Hematopoietic multipotent progenitor cell treated with erythropoietin and hydrocortisone succinate and interleukin-3 and kit ligand, for 17 days (in vitro differentiated cells): ENCODE data around the gene HOMER1.
"Not testable (repeated sequence)": the region's sequence is repeated elsewhere in the genome, so short reads cannot be mapped to it uniquely, and the experiment has no call there.

Experiments used
- DNase-seq: peaks from one replicate; pipeline ENCODE4 v3.0.0-alpha.2; 2015; ENCODE audit warnings: low spot score

Gene HOMER1

DNA sequence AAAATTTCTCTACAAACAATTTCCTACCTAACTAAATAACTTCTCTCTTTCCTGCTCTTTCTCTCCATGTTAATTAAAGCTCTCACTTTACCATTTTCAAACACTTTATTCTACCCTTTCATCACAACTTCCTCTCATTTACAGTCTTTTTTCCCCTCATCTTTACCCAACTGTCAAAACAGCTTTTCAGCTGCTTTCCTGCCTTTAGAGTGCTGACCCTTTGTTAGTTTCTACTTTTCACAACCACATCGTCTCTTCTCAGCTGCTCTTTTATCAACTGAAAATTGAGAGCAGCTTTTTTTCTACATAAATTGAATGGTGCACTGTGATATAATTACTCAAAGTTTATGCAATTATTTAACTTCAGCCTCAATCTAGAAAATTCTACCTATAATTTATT lies 3.1 kb upstream of the HOMER1 start:
- DNase-seq: no peak

DNA sequence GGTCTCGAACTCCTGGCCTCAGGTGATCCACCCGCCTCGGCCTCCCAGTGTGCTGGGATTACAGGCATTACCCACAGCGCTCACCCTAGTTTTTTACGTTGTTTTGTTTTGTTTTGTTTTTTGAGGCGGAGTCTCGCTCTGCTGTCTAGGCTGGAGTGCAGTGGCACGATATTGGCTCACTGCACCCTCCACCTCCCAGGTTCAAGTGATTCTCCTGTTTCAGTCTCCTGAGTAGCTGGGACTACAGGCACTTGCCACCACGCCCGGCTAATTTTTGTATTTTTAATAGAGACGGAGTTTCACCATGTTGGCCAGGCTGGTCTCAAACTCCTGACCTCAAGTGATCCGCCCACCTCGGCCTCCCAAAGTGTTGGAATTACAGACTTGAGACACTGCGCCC lies 2.4 kb upstream of the HOMER1 start:
- DNase-seq: not testable (repeated sequence)

DNA sequence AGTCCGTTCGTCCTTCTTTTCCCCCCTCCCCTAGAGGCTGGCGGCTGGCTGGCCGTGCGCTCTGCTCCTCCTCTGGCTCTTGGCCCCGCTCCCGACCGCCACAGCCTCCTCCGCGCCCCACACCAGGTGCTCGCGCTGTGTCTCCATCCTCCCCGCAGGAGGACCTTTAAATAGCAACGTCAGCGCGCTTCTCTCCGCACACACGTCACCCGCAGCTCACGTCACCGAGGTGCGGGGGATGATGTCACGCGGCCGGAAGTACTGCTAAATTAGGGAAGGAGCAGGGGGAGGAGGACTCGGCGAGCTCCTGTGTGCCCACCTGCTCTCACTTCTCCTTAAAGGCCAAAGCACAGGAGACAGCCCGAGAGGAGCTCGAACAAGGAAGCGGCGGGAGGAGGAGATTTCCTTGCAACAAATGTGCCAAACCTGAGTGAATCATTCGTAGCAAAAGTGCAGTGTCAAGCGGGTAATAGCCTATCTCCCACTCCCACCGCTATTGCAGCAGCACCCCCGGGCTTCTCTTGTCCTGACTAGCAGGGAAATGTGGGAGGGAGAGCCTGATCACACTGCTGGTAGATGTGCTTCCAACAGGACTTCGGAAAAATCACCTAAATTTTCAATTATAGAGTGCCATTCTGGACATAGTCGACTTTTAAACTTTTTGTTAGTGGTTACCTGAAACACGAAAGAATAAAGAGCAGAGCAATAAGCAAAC lies 614 bp upstream of the HOMER1 start:
- DNase-seq: peak; percentile 65

DNA sequence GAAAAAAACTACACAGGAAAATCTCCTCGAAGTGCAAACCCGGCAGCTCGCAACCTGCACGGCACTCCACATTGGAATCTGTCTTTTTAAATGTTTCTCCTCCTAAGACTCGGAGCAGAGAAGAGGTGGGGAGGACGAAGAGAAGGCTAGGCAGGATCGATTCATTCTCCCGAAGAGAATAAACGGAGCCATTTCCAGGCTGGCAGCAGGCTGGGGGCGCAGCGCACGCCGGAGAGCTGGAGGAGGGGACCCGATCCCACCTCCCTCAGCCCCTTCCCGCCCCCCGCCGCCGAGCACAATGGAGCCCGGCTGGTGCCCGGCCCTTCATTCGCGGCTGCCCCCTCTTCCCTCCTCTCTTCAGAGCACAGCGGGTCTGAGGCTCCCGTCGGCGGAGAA lies 628 bp downstream of the HOMER1 start:
- DNase-seq: no peak

DNA sequence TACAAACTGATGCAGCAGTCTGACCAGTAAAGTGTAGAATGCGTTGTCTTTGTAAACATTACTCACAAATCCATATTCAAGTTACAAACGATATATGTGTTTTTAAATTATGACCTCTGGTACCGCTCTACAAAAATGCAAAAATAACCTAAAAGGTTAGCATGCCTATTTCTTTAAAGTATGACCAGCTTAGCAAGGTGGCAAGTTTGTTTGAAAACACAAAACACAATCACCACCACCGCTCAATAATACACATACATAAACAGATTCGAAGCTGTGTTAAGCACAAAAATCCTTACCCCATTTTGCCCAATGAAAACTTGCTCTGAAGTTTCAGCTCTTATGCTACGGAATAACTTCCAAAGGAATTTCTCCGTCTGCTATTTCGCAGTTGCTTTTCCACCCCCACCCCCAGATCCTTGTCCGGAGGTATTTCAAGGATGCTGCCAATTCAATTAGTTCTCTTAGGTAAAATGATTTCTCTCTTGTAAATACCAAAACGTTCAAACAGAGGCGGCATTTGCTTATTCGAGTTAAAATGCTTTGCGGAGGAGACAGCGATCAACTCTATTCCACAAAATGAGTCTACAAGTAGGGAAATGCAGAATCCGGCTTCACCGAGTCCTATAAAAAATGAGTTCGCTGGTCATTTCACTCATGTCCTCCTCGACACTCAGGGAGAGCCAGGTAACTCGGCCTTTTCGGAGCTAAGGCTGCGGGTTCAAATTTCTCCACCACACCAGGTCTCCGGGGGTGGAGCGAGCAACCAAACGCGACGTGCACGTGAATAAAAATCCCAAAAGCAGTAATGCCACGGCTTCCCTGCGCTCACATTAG lies 1.2 kb downstream of the HOMER1 start:
- DNase-seq: no peak

DNA sequence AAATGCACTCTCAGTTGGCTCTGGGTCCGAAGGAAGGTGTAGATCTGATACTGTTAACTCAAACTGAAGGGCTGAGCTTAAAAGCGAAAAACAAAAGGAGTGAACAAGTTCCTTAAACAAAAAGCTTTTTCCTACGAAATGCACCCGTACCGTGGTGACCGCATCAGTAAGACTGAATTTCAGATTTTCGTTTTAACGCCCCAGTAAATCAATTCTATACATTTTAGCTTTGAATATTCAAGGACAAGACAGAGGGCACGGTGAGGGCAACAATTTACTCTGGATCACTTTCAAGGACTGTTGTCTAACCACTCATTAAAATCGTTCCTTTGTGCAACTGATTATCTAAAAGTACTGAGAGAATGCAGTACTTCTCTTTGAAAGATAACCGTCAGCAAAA lies 1.9 kb downstream of the HOMER1 start:
- no peak for DNase-seq

DNA sequence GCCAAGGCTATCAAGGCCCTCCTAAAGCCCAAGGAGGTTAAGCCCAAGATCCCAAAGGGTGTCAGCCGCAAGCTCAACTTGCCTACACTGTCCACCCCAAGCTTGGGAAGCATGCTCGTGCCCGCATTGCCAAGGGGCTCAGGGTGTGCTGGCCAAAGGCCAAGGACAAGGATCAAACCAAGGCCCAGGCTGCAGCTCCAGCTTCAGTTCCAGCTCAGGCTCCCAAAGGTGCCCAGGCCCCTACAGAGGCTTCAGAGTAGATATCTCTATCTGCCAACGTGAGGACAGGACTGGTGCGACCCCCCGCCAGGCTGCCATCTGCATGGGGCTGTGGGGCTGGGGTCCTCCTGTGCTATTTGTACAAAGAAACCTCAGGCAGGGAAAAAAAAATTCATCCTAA lies 3.3 kb downstream of the HOMER1 start:
- no peak for DNase-seq

DNA sequence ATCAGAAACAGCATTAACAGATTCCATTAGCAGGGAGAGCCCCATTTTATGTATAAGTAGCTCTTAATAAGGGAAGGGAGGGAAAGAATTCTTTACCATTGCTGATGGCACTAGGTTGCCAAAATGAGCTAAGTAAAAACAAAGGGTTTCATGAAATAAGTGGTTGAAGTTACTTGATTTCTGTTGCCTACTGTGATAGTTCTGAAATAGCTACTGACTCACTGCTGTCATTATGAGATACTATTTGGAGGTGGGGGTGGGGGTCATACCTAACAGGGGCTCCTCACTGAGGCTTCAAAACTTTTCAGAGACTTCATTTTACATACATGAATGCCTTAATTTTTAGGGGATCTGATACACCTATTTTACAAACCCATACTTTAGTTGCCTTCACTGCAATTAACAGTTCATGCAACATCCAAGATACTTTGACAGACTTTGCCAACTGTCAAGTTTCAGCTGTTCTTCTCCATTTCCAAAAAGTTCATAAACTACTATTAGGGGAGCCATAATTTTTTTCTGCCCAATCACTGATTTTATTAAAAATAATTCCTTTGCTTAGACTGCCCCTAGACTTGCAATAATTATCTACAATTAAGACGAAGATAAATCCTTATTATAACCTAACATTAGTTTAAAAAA lies 4.6 kb downstream of the HOMER1 start:
- no peak for DNase-seq

DNA sequence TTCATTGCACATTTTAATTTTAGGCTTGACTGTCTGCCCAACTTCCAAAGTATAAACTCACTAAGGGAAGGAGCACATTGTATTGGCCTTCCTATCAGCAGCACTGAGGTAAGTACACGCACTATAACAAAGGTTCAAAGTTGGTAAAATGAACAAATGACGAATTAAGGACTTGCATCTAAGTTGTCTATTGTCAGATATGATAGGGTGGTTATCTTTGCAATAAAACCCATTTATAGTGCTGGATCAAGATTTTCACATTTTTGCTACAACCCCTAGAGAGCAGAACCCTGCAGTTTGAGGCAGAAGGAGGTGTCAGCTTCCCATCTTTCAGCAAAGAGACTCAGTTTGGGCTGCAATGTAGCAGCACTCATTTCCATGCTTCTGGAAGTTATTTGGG lies 5.1 kb downstream of the HOMER1 start:
- no peak for DNase-seq

DNA sequence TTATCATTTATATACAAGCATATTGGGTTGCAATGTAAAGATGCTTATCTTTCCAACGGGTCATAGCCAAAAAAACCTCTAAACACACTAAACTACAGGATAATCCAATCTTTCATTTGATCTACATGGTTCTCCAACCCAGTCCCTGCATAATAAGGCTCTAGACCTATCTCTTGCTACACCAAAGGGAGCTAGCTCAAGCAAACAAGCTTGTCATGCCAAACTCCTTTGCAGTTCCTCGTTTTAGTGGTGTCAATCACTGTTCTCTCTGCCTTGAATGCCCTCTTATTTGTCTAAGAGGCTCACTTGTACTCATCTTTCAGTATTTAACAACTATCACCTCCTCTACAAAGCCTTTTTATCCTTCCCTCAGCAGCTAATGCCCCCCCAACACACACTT lies 5.6 kb downstream of the HOMER1 start:
- no peak for DNase-seq

DNA sequence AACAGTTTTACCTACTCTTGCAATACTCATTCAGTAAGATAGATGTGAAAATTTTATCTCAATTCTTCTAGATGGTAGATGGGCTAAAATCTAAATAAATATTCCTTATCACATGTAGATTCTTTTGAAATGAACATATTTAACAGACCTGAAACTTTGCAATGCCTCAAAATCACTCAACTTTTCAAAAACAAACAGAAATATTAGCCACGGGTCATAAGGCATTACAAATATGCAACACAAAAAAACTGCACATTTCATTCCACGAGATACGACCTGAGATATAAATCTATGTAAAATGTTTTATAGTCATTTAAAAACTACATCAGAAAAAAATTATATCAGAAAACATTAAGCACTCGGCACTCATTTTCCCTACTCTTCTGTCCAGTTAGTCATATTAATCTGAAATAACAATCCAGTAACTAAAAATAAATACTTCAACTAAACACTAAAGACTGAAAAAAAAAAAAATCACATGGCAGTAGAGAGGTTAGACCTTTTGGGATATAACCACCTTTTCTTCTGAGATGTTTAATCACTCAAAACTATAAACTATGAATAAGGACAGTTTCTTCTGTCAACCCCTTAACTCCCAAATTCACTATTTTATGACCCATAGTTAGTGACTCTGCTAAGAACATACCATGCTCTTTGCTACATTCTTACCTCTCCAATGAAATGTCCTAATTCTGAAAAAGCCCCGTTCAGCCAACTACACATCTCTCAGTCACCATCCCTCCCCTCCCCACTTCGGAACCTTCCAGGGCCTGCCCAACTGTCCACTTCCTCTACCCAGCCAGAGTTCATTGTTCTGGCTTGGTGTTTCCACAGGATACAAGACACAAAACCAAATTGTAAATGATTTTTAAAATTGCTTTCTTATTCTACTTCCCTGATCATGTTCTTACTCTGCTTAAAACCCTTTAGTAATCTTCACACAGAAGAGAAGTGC lies 6.4 kb downstream of the HOMER1 start:
- DNase-seq: no peak

DNA sequence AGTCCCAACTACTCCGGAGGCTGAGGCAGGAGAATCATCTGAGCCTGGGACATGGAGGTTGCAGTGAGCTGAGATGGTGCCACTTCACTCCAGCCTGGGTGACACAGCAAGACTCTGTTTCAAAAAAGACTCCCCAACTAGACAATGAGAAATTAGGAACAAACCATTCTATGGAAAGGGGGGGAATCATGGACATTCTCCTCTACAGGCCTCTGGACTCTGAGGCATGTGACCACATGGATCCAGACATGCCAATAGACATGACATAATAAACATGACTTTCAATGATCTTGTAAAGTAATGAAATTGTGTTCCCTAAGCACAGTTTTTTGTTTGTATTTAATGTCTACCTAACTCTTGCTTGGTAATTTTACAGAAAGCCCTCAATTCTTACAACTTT lies 8.8 kb downstream of the HOMER1 start:
- no peak for DNase-seq

DNA sequence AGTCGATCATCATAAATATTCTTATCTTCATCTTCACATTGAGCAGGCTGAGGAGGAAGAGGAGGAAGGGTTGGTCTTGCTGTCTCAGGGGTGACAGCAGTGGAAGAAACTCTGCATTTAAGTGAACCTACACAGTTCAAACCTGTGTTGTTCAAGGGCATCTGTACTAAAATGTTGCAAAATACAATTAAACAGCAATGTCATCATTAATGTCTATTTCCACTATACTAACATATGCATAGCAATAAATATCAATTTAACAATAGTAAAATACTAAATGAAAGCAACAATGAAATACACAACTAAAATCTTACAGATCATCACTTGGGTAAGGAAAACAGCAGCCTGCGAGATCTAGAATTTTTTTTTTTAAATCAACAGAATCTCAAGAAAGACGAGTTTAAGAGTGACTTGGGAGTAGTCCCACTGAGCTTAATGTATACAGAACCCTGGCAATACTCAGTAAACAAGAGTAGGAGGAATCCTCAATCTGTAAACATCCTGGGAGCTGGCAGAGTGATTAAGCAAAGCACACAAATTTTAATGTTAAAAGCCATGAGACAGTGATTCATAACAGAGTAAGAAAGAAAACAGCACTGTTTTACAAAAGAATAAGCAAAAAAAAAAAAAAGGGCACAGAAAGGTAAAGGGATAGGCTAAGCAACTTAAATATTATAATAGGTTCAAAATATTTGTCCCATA lies 10.0 kb downstream of the HOMER1 start:
- DNase-seq: no peak

DNA sequence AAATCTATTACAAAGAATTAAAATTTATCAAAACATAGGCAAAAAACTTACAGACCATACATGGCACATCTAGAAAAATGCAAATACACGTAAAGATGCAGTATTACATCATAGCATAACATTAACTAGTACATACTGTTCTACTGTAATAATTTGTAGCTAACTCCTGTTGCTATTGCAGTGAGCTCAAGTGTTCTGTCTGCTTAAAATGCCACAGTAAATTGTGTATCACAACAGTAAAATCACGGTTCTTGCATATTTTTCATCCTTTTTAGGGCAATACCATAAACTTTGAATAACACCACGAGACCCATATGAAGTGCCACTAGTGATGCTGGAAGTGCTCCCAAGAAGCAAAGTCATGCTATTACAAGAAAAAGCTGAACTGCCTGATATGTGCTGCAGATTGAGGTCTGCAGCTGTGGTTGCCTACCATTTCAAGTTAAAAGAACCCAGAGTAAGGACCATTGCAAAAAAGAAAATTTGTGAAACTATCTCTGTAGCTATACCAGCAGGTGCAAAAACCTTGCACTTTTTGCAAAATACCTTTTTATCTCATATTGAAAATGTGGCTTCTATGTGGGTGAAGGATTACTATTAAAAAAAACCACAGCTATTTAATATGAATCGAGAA lies 14.2 kb downstream of the HOMER1 start:
- no peak for DNase-seq

DNA sequence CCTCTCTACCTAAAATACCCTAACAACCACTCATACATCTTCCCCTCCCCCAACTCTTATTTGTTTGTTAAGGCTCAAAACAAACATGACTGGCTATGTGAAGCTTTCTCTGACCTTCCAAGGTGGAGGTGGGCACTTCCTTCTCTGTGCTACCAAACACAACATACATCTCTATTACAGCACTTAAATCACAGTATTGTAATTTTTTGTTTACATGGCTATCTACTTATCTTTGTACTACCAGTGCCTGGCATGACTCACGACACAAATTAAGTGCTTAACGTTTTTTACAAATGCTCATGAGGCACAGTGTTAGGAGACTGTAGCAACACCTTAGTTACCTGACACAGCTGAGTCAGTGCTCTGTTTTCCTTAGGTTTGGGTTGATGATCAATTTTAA lies 18.6 kb downstream of the HOMER1 start:
- DNase-seq: no peak

DNA sequence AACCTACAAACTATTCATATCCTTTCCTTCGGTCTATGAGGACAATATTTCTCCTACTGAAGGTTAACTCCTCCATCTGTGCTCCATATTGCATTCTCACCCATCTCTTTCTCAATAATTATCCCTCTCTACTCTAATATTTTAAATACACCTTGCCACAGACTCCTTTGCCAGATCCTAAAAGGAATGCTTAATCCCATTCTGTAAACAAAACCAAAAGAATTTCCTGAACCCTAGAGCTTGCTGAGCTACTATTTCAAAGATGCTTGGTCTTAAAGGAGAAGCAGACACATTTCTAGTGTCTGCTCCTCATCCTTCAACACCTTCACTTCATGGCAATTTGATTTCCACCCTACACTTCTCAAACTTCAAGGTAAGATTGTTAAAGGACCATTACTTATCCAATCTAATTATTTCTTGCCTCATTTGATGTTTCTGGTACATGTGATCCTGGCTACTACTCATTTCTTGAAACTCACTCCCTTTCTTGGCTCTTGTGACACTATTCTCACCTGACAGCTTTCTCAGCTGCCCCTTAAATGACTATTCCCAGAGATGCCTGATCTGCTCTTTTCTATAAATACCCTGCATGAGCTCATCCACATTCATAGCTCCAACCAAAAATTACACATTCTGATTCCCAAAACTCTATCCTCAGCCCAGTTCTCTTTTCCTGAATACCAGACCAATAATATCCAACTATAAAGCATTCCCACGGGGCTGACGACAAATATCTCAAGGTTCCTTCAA lies 20.2 kb downstream of the HOMER1 start:
- DNase-seq: no peak

DNA sequence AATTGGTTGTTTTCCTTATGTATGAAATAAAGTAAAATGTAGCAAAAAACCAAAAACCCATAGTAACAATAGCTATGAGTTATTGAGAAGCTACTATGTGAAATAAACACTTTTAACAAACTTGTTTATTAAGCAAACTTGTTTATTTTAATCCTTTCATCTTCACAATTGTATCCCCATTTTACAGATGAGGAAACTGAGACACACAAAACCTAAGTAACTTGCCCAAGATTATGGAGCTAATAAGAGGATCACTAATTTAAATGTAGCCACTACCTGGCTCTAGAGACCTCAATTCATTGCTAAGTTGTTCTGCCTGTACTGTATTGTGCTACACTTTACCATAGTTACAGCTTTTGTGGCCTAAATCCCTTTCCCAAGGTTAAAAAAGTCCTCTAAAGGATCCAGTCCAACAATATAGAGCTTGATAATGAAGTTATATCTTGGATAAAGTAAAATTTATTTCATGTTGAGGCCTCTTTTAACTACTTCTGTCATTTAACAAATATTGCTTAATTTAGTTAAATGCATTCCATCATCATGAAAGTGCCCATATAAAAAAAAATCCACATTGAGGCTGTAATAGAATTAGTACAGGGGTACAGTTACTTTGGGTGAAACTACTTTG lies 22.1 kb downstream of the HOMER1 start:
- DNase-seq: no peak

DNA sequence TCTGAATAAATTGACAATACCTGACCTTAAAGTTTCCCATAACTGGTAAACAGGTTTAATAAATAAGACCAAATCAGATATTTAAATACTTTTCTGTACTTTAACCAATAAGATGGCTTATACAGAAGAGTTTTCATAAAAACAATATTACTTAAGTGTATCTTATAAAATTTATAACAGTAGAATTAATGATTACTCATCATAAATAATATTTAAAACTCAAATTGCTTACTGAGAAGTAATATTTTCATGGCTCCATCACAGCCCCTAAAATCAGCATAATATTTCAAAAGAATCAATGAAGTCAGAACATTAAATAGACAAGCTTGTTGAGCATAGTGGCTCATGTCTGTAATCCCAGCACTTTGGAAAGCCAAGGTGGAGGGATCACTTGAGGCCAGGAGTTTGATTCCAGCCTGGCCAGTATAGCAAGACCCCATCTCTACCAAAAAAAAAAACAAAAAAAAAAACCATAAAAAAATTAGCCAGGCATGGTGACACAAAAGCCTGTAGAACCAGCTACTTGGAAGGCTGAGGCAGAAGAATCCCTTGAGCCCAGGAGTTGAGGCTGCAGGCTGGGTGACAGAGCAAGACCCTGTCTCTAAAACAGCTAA lies 23.5 kb downstream of the HOMER1 start:
- no peak for DNase-seq

DNA sequence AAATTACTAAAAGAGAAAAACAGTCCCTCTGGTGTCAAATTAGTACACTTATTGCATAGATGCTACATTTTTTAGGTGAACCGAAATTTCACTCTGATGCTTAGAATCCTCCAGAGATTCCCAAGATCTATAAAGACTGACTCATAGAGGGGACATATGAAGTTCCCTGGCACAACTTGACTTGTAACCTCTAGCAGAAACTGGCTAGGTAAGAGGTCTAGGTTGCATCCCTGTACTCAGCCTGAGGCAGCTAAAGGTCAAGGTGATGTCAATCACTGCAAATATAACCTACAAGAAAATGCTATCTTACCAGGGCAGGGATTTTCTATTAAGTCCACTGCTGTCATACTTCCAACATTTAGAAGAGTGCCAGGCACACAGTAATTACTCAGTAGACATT lies 24.2 kb downstream of the HOMER1 start:
- no peak for DNase-seq
